Stimulated activated CD4-positive, alpha-beta T cell treated with anti-CD3 and anti-CD28 coated beads, Interleukin-4, amount 100 ng/mL, for 1 hour (primary cell): ENCODE results near the gene UBL4A.
"Not testable (repeated sequence)": the region's sequence is repeated elsewhere in the genome, so short reads cannot be mapped to it uniquely, and the experiment has no call there.

Source experiments
- DNase-seq: peaks from one replicate; pipeline ENCODE4 v3.0.0-alpha.2; 2020

Gene UBL4A

GRCh38 chrX:154507673-154508383 is 21.4 kb upstream of the UBL4A start:
- DNase-seq: no peak

- no peak for DNase-seq
Measured at GRCh38 chrX:154506483-154507332, 20.3 kb upstream of the UBL4A start.

- no peak for DNase-seq
Measured at GRCh38 chrX:154505734-154506133, 19.3 kb upstream of the UBL4A start.

DNA sequence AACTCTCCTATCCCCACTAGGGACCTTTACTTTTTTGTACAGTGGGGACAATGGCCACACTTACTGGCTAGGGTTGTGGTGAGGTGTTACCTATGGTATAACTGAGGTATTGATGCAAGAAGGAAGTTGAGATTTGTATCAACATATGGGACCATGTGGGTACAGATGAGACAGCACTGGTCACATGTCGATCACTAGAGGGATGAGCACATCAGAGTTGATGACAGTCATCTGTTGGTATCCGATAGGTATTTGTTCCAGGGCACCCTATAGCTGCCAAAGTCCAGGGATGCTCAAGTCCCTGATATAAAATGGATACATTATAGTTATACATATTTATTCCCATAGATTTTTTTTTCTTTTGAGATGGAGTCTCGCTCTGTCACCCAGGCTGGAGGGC is 16.6 kb upstream of the UBL4A start:
- DNase-seq: no peak

DNA sequence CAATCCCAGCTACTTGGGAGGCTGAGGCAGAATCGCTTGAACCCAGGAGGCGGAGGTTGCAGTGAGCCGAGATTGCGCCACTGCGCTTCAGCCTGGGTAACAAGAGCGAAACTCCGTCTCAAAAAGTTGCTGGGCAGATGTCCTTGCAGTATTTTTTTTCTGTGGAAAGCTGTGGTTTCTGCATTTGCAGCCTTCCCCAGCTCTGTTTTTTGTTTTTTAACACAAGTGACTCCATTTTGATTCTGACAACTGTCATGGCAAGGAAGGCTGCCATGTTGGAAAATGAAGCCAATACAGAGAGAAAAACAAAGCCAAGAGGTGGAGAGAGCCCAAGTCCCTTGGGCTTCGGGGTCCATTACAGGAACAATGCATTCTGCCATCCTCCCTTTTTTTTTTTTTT is 15.7 kb upstream of the UBL4A start:
- no peak for DNase-seq

- not testable (repeated sequence) for DNase-seq
Measured at GRCh38 chrX:154501423-154501822, 15.0 kb upstream of the UBL4A start.

DNA sequence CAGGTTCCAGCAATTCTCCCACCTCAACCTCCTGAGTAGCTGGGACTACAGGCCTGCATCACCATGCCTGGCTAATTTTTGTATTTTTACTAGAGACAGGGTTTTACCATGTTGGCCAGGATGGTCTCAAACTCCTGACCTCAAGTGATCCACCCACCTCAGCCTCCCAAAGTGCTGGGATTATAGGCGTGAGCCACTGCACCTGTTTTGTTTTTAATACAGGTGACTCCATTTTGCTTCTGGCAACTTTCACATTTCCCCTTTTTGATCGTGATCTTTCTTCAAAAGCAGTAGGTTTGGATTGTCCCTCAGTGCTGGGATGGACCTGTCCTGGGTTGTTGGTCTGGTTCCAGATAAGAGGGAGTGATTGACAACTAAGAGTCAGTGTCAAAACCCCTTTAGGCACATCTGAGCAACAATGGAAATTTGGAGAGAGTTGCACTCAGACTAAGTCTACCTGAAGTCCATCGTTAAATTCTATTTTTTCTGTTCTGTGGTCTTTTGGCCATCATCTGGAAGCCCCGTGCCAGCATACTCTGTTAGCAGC is 10.2 kb upstream of the UBL4A start:
- DNase-seq: not testable (repeated sequence)

DNA sequence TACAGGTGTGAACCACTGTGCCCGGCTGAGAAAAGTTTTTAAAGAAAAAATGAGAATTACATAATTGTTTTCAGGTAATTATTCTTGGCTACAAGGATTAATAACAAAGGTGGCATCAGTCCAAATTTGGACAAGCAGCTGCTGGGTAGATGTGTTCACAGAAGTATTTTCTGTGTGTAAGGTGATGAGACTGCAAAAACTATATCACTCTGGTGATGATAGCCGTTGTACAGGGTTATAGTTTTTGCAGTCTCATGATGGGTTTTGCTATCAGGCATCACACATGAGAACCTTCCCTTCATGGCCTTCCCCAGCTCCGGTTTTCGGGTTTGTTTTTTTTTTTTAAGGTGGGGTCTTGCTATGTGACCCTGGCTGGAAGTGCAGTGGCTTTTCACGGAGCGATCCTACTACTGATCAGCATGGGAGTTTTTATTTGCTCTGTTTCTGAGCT is 9.1 kb upstream of the UBL4A start:
- DNase-seq: no peak

- DNase-seq: no peak
Measured at GRCh38 chrX:154494715-154495114, 8.3 kb upstream of the UBL4A start.

DNA sequence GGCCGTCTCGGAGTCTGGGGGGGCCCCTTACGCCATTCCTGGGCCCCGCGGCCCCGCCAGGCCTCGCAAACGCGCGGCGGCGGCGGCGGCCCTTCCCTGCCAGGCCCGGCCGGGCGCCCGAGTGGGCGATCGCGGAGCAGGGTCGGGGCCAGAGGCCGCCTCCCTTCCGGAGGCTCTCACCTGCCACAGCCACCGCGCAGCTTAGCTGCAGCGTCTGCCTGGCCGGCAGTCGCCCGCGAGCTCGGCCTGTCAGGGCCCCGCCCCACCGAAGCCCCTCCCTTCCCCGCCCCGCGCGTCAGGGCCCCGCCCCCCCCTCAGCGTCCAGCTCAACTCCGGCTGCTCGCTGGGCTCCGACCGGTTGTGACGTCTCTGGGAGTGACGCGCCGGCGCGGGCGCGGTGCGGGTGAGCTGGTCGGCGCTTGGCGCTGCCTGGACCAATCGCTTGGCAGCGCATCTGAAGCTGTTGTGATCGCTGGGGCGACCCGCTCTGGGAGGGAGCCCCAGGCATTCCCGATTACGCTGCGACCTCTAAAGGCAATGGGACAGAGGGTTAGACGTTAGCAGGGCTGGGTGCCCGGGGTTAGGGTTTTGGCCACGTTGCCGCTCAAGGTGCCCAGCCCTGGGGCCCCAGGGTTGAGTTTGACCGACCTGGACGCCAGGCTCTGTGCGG is 4.1 kb upstream of the UBL4A start, which contains the start of gene SLC10A3:
Gene SLC10A3 (minus strand): TSS at position 216 of the 670 bp plus-strand sequence. CDS start 1,689 bp downstream, outside the sequence.
- DNase-seq: peak; percentile 84

DNA sequence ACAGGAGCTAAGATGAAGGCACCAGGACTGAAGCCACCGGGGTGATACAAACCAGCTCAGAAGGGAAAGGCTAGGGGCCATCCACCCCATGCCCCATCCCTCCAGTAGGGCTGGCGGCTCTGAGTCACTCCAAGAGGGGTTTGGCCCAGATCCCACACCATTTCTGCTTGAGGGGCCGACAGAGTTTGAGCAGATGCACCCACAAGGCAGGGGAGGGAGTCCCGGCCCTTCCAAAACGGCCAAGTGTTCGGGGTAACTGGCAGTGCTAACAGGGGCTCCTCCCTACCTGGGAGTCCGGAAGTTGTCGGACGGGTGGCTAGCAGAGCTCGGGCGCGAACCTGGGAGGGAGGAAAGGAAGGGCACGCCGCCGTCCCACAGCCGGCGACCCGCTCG is 3.6 kb upstream of the UBL4A start:
- DNase-seq: peak; percentile 17

DNA sequence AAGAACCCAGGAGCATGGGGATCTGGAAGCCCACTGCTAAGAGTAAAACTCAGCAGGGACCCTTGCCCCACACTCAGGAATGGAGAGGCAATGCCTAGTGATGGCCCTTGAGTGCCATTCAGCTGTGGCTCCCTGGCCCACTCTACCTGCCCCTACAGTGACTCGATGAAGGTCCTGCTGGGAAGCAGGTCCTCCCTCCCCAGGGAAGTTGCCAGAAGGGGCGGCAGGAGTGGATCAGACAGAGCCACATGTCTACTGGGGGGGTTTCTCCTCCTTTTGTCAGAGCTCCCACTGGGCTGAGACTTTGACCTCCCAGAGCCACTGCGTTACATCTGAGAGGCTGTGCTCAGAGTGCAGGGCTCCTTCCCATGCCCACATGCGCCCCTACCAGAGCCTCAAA is 2.8 kb upstream of the UBL4A start:
- DNase-seq: no peak

DNA sequence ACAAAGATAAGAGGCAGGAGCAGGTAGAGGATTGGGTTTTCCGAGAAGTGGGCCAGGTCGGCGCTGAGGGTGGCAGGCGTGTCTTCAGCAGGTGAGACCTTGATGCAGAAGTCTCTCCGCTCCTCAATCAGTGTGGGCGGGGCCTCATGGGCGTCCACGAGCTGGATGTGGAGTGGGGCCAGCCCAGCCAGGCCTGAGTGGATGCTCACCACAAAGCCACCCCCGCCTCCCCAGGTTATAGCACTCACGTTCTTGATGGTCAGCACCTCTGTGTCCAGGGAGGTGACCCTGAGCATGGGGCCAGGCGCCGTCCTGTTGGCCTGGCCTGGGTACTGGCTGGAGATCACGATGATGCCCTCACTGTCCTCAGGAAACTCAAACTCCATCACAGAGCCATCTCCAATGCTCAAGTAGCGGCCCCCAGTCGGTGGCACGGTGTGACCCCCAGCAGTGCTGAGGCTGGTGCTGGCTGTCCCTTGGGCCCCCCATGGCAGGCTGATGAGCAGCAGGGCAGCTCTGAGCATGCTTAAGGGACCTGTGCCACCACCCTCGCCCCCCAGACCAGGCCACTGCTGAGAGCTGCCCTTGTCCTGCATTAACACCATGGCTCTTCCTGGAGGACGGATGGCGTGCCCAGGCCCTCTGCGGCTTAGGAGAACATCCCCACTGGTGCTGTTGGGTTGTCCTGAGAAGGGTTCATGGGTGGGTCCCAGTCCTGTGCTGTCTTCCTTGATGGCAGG is 2.1 kb upstream of the UBL4A start:
- DNase-seq: no peak

- no peak for DNase-seq
Measured at GRCh38 chrX:154487518-154488290, 1.3 kb upstream of the UBL4A start.

- DNase-seq: peak; percentile 28
Measured at GRCh38 chrX:154486052-154486395, 391 bp downstream of the UBL4A start.

- no peak for DNase-seq
Measured at GRCh38 chrX:154485150-154486051, 1.0 kb downstream of the UBL4A start.

GRCh38 chrX:154484255-154485149 is 1.9 kb downstream of the UBL4A start:
- DNase-seq: no peak

DNA sequence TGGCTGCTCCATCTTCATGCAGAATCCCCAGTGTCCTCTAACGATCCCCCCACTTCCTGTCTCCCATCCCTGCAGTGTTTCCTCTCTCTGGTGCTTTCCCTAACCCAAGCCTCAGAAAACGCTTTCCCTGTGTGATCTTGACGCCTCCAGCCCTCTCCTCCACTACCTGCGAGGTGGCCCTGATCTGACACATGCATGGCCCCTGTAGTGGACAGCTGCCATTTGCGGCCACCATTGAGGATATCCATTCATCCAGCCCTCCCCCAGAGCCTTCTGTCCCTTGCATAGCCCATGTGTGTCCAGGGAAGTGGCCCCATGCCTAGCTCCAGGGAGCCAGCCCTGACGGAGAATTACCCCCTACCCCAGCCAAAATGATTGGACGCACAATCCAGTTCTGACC is 3.1 kb downstream of the UBL4A start:
- DNase-seq: no peak

DNA sequence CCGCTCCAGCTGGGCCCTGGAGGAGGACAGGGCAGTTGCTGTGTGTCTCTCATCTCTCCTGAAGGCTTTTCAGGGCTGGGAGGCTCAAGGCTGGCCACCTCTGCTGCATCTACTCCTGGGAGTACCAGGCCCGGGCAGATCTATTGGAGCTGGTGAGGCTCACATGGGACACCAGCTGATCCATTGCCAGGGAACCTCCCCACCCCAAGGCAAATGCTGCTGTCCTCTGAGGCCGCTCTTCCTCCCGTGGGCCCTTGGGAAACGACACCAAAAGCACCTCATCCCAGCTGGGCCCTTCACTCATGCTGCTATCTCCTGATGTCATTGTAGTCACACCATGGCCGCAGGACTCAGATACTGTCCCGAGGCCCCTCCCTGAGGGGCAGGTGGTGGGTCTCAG is 3.6 kb downstream of the UBL4A start:
- no peak for DNase-seq
